Breast epithelium (tissue), 4 donors: ENCODE measurements around the gene TTC28. TPM values are rescaled to one million over a fixed set of nuclear protein-coding genes. Genes with fewer than 3 reads are reported as not detected.

Experiments
- DNase-seq, 2 donors: peaks; one replicate each; pipeline ENCODE4 v3.0.0-alpha.2; 2019; ENCODE audit warnings: low spot score in 2 of 2
- H3K27ac ChIP-seq, 2 donors: fragments of 200-600 bp; sonication (generic) in 1 of 2; one replicate each; pipeline ENCODE4 v1.5.1; 2016 to 2019; ENCODE audit warnings: mild to moderate bottlenecking in 1 of 2
- H3K27me3 ChIP-seq, 2 donors: fragments of 200-600 bp; sonication (generic) in 1 of 2; one replicate each; pipeline versions ENCODE4 v1.5.1 to v1.6.0; 2017 to 2019; ENCODE audit warnings: control low read depth in 1 of 2, mild to moderate bottlenecking in 1 of 2
- H3K36me3 ChIP-seq: fragments of 200-600 bp; one replicate; pipeline ENCODE4 v1.5.1; 2019
- H3K4me1 ChIP-seq, 2 donors: fragments of 200-600 bp; sonication (generic); one replicate each; pipeline ENCODE4 v1.5.1; 2016 to 2019; ENCODE audit warnings: control low read depth in 1 of 2
- H3K4me3 ChIP-seq, 3 donors: fragments of 200-600 bp; sonication (generic); 1 replicate in 2 of 3; 2 replicates in 1 of 3; pipeline ENCODE4 v1.5.1; 2016 to 2019; ENCODE audit warnings: mild to moderate bottlenecking in 3 of 3, moderate library complexity in 2 of 3
- H3K9me3 ChIP-seq, 2 donors: fragments of 200-600 bp; sonication (generic) in 1 of 2; one replicate each; pipeline ENCODE4 v1.5.1; 2016 to 2019; ENCODE audit warnings: control low read depth in 1 of 2
- CTCF ChIP-seq, 3 donors: fragments of 450-650 bp; IDR thresholded peaks; one replicate each; pipeline ENCODE4 v1.5.1; 2016 to 2017; ENCODE audit warnings: antibody characterized with exemption in 3 of 3, mild to moderate bottlenecking in 3 of 3, moderate library complexity in 3 of 3
- POLR2A ChIP-seq: fragments of 450-650 bp; IDR thresholded peaks from one replicate; pipeline ENCODE4 v1.6.1; 2016; ENCODE audit warnings: antibody characterized with exemption, mild to moderate bottlenecking, moderate library complexity
- POLR2AphosphoS5 ChIP-seq, 3 donors: sonication (generic); formaldehyde crosslinking; IDR thresholded peaks; one replicate each; pipeline ENCODE4 v1.6.1; 2017; ENCODE audit warnings: antibody characterized with exemption in 3 of 3
- intact Hi-C: fragments of 100-400 bp; cut with DNase I; formaldehyde crosslinking; loops from one replicate; pipeline ENCODE4 v1.15.1; 2023; ENCODE audit warnings: low total_unique reads
- total RNA-seq, 3 donors: library from RNA; depleted of rRNA; stranded (reverse); fragments of >200 nt; gene quantifications; one replicate each; pipeline ENCODE4 v1.1.0, GENCODE V29; 2016

Gene TTC28
- total RNA-seq, 3 donors from 2014 or later, result 33.5 to 43.3 (median 40.2) TPM

DNA sequence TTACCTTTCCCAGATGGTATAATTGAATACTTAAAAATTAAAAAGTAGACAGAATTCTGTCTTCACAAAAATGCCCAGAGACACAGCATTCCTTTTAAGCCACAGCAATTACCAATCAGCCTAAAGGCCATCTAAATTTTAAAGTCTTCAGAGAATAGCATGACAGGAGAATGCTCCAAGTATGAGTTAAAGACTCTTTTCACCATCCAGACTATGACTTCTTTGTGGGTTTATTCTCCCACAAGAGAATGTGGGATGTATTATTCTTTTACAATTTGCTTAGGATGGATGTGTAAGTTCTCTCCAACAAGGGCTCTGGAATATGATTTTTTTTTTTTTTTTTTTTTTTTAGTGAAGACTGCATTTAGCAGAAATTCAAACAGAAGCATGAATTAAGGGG is 249.9 kb downstream of the TTC28 start:
- DNase-seq, result no peak
- intact Hi-C loops, result no loop called here
- TF ChIP-seq POLR2AphosphoS5 (IDR thresholded peaks at IDR 0.05) (no peak), POLR2A (no peak), CTCF (IDR thresholded peaks at IDR 0.05) (no peak)
- no peaks in the 10 kb centered on the region for H3K36me3 ChIP-seq
- no peaks in the 10 kb centered on the region for H3K9me3 ChIP-seq
- no peak overlapping the region for H3K27ac ChIP-seq
- H3K4me1 ChIP-seq, result no peaks in the 10 kb centered on the region
- H3K4me3 ChIP-seq, result no peak overlapping the region
- H3K27me3 ChIP-seq, result no peaks in the 10 kb centered on the region

DNA sequence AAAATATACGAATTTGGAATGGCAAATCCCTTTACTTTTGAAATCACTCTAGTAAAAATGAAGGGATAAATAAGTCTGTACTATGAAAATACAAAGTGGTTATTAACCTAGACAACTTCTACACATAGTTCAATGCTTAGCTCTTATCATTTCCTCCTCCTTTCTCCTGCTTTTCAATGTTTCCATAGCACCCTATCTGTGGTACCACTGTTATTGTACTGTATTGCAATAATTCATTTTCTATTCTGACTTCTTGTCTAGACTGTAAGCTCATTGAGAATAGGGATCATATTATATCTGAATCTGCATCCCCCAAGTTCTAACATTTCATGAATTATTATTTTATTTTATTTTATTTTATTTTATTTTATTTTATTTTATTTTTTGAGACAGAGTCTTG is 251.4 kb downstream of the TTC28 start:
- H3K4me1 ChIP-seq, result no peaks in the 10 kb centered on the region
- TF ChIP-seq CTCF (IDR thresholded peaks at IDR 0.05) (no peak), POLR2AphosphoS5 (IDR thresholded peaks at IDR 0.05) (no peak), POLR2A (no peak)
- no peaks in the 10 kb centered on the region for H3K27me3 ChIP-seq
- no peak for DNase-seq
- no peak overlapping the region for H3K4me3 ChIP-seq
- intact Hi-C loops, result no loop called here
- no peaks in the 10 kb centered on the region for H3K36me3 ChIP-seq
- H3K9me3 ChIP-seq, result no peaks in the 10 kb centered on the region
- H3K27ac ChIP-seq, result no peak overlapping the region

- H3K27ac ChIP-seq, result no peak overlapping the region
- no peaks in the 10 kb centered on the region for H3K36me3 ChIP-seq
- TF ChIP-seq CTCF (IDR thresholded peaks at IDR 0.05), result no peak
- TF ChIP-seq POLR2A, result no peak
- TF ChIP-seq POLR2AphosphoS5 (IDR thresholded peaks at IDR 0.05), result no peak
- no peaks in the 10 kb centered on the region for H3K4me1 ChIP-seq
- H3K4me3 ChIP-seq, result no peak overlapping the region
- H3K9me3 ChIP-seq, result no peaks in the 10 kb centered on the region
- H3K27me3 ChIP-seq, result no peaks in the 10 kb centered on the region
- no peak for DNase-seq
- intact Hi-C loops, result no loop called here
Observed at GRCh38 chr22:28426346-28427132, 253.1 kb downstream of the TTC28 start.

- no peak overlapping the region for H3K27ac ChIP-seq
- no peak overlapping the region for H3K4me3 ChIP-seq
- no peaks in the 10 kb centered on the region for H3K36me3 ChIP-seq
- H3K27me3 ChIP-seq, result no peaks in the 10 kb centered on the region
- DNase-seq, result no peak
- no peaks in the 10 kb centered on the region for H3K4me1 ChIP-seq
- H3K9me3 ChIP-seq, result no peaks in the 10 kb centered on the region
- intact Hi-C loops, result no loop called here
- no peak for TF ChIP-seq POLR2AphosphoS5 (IDR thresholded peaks at IDR 0.05)
Observed at GRCh38 chr22:28425211-28425610, 254.4 kb downstream of the TTC28 start.

DNA sequence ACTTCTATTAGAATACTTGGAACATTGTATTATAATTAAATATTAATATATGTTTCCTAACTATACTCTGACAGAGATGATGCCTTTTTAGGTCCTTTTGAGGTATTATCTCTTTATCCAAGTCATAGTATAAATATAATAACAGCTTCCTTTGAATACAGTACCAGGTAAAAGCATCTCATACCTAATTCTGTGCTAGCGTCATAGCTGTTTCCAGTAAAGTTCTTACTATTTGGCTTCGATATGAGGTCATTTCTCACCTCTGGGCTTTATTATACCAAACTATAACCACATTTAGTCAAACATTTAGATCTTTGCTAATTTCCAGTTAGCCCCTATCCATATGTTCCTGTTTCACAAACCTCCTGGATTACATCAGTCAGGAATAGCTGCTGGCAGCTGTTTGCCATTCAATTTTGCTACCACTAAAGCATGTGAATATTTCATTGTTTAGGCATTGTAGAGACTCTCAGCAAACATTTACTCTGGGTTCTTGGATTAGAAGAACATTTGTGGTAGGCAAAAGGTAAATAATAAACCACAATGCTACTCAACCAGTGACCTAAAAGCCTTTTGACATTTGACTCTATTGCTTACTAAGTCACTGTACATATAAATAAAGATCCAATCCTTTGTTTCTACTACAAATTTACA is 255.1 kb downstream of the TTC28 start:
- Histone ChIP-seq H3K4me3 (no peak overlapping the region), H3K27ac (no peak overlapping the region), H3K36me3 (no peaks in the 10 kb centered on the region), H3K9me3 (no peaks in the 10 kb centered on the region), H3K4me1 (no peaks in the 10 kb centered on the region), H3K27me3 (no peaks in the 10 kb centered on the region)
- DNase-seq, result no peak
- intact Hi-C loops, result no loop called here
- TF ChIP-seq POLR2AphosphoS5 (IDR thresholded peaks at IDR 0.05) (no peak), POLR2A (no peak), CTCF (IDR thresholded peaks at IDR 0.05) (no peak)
